ENCODE results near the gene ELF2. TPM values are rescaled to one million over a fixed set of nuclear protein-coding genes. Genes with fewer than 3 reads are reported as not detected.

ELF2 gene
- total RNA-seq, 1 experiment from 2014 or later = 44.6 TPM

GRCh38 chr4:139142087-139142486 is 34.9 kb downstream of the ELF2 start (continued):
- TF ChIP-seq CBFB (CRISPR knock-in tag; IDR thresholded peaks at IDR 0.05; ENCODE audit: low read depth) = no peak
- TF ChIP-seq, protein P1, sequence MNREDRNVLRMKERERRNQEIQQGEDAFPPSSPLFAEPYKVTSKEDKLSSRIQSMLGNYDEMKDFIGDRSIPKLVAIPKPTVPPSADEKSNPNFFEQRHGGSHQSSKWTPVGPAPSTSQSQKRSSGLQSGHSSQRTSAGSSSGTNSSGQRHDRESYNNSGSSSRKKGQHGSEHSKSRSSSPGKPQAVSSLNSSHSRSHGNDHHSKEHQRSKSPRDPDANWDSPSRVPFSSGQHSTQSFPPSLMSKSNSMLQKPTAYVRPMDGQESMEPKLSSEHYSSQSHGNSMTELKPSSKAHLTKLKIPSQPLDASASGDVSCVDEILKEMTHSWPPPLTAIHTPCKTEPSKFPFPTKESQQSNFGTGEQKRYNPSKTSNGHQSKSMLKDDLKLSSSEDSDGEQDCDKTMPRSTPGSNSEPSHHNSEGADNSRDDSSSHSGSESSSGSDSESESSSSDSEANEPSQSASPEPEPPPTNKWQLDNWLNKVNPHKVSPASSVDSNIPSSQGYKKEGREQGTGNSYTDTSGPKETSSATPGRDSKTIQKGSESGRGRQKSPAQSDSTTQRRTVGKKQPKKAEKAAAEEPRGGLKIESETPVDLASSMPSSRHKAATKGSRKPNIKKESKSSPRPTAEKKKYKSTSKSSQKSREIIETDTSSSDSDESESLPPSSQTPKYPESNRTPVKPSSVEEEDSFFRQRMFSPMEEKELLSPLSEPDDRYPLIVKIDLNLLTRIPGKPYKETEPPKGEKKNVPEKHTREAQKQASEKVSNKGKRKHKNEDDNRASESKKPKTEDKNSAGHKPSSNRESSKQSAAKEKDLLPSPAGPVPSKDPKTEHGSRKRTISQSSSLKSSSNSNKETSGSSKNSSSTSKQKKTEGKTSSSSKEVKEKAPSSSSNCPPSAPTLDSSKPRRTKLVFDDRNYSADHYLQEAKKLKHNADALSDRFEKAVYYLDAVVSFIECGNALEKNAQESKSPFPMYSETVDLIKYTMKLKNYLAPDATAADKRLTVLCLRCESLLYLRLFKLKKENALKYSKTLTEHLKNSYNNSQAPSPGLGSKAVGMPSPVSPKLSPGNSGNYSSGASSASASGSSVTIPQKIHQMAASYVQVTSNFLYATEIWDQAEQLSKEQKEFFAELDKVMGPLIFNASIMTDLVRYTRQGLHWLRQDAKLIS (CRISPR knock-in tag; IDR thresholded peaks at IDR 0.05; ENCODE audit: borderline replicate concordance) = no peak

DNA sequence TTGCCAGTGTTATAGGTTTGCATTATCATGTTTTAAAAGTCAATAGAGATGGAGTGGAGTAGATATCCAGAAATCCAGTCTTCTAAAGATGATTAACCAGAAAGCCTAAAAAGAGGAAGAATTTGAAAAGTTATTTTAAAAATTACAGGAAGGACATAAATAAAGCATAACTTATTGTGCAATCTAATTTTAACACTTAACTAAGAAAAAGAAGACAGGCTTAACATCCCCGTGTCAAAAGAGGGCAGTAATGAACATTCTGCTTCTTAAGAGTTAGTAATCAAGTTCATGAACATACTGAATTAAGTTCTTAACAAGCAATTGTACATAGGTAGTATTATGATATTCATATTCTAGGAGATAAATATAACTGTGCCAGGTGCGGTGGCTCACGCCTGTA is 39.3 kb downstream of the ELF2 start:
- ChIA-PET POLR2A (no interaction called here), CTCF (interaction anchor here (1.0 kb wide), 1 partner anchor 107 kb away, joined by 3 read pairs; no protein-coding TSS in a partner anchor)
- peaks cover 37% of the 10 kb centered on the region for H3K36me3 Mint-ChIP-seq
- DNase-seq (ENCODE audit: low spot score) = no peak
- H3K9me3 Mint-ChIP-seq = peaks cover 5% of the 10 kb centered on the region
- TF ChIP-seq, protein P2, sequence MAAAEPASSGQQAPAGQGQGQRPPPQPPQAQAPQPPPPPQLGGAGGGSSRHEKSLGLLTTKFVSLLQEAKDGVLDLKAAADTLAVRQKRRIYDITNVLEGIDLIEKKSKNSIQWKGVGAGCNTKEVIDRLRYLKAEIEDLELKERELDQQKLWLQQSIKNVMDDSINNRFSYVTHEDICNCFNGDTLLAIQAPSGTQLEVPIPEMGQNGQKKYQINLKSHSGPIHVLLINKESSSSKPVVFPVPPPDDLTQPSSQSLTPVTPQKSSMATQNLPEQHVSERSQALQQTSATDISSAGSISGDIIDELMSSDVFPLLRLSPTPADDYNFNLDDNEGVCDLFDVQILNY (CRISPR knock-in tag; IDR thresholded peaks at IDR 0.05) = no peak
- TF ChIP-seq ZNF425 (CRISPR knock-in tag; conservative IDR thresholded peaks at IDR 0.05) (no peak), GABPB1 (CRISPR knock-in tag; IDR thresholded peaks at IDR 0.05) (no peak), ZNF138 (CRISPR knock-in tag; conservative IDR thresholded peaks at IDR 0.05) (no peak), CBFB (CRISPR knock-in tag; IDR thresholded peaks at IDR 0.05; ENCODE audit: low read depth) (no peak), ZBTB43 (CRISPR knock-in tag; IDR thresholded peaks at IDR 0.05) (no peak), GRHL2 (CRISPR knock-in tag; IDR thresholded peaks at IDR 0.05; ENCODE audit: insufficient replicate concordance, severe bottlenecking) (no peak), OVOL2 (CRISPR knock-in tag; IDR thresholded peaks at IDR 0.05; ENCODE audit: borderline replicate concordance) (no peak), FOXK1 (CRISPR knock-in tag; IDR thresholded peaks at IDR 0.05) (no peak), ZNF396 (CRISPR knock-in tag; IDR thresholded peaks at IDR 0.05; ENCODE audit: borderline replicate concordance) (no peak), JUN (CRISPR knock-in tag; IDR thresholded peaks at IDR 0.05) (no peak), ATF3 (CRISPR knock-in tag; conservative IDR thresholded peaks at IDR 0.05) (no peak), NFATC4 (CRISPR knock-in tag; IDR thresholded peaks at IDR 0.05) (no peak), NR2C2 (CRISPR knock-in tag; IDR thresholded peaks at IDR 0.05) (no peak), TEAD4 (CRISPR knock-in tag; IDR thresholded peaks at IDR 0.05) (no peak)
- TF ChIP-seq, protein P3, sequence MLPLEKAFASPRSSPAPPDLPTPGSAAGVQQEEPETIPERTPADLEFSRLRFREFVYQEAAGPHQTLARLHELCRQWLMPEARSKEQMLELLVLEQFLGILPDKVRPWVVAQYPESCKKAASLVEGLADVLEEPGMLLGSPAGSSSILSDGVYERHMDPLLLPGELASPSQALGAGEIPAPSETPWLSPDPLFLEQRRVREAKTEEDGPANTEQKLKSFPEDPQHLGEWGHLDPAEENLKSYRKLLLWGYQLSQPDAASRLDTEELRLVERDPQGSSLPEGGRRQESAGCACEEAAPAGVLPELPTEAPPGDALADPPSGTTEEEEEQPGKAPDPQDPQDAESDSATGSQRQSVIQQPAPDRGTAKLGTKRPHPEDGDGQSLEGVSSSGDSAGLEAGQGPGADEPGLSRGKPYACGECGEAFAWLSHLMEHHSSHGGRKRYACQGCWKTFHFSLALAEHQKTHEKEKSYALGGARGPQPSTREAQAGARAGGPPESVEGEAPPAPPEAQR (CRISPR knock-in tag; IDR thresholded peaks at IDR 0.05) = no peak
- TF ChIP-seq, protein P4, sequence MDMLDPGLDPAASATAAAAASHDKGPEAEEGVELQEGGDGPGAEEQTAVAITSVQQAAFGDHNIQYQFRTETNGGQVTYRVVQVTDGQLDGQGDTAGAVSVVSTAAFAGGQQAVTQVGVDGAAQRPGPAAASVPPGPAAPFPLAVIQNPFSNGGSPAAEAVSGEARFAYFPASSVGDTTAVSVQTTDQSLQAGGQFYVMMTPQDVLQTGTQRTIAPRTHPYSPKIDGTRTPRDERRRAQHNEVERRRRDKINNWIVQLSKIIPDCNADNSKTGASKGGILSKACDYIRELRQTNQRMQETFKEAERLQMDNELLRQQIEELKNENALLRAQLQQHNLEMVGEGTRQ (CRISPR knock-in tag; IDR thresholded peaks at IDR 0.05) = no peak
- TF ChIP-seq, protein P5, sequence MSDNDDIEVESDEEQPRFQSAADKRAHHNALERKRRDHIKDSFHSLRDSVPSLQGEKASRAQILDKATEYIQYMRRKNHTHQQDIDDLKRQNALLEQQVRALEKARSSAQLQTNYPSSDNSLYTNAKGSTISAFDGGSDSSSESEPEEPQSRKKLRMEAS (CRISPR knock-in tag; IDR thresholded peaks at IDR 0.05) = no peak
- TF ChIP-seq, protein P6, sequence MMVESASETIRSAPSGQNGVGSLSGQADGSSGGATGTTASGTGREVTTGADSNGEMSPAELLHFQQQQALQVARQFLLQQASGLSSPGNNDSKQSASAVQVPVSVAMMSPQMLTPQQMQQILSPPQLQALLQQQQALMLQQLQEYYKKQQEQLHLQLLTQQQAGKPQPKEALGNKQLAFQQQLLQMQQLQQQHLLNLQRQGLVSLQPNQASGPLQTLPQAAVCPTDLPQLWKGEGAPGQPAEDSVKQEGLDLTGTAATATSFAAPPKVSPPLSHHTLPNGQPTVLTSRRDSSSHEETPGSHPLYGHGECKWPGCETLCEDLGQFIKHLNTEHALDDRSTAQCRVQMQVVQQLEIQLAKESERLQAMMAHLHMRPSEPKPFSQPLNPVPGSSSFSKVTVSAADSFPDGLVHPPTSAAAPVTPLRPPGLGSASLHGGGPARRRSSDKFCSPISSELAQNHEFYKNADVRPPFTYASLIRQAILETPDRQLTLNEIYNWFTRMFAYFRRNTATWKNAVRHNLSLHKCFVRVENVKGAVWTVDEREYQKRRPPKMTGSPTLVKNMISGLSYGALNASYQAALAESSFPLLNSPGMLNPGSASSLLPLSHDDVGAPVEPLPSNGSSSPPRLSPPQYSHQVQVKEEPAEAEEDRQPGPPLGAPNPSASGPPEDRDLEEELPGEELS (CRISPR knock-in tag; IDR thresholded peaks at IDR 0.05) = no peak
- H3K4me3 Mint-ChIP-seq = no peak overlapping the region
- H3K27me3 Mint-ChIP-seq (ENCODE audit: low read depth) = no peaks in the 10 kb centered on the region
- no peak overlapping the region for H3K27ac Mint-ChIP-seq
- H3K4me1 Mint-ChIP-seq = peaks cover 23% of the 10 kb centered on the region
- no peak for ATAC-seq

Measured in WTC11 (cell line).